ENCODE data around the gene ERMARD.

The ERMARD gene

DNA sequence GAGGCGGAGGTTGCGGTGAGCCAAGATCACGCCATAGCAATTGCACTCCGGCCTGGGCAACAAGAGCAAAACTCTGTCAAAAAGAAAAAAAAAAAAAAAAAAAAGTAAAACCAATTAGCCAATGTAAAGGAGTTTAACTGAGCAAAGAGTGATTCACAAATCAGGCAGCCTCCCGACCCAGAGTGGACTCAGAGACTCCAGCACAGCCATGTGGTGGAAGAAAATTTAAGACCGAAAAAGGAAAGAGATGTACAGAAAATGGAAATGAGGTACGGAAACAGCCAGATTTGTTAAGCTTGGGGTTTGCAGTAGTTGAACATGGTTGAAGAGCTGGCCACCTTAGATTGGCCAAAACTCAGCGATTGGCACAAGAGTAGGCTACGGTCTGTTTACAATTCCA is 51.4 kb downstream of the ERMARD start:
- DNase-seq (ENCODE audit: low spot score), result no peak

DNA sequence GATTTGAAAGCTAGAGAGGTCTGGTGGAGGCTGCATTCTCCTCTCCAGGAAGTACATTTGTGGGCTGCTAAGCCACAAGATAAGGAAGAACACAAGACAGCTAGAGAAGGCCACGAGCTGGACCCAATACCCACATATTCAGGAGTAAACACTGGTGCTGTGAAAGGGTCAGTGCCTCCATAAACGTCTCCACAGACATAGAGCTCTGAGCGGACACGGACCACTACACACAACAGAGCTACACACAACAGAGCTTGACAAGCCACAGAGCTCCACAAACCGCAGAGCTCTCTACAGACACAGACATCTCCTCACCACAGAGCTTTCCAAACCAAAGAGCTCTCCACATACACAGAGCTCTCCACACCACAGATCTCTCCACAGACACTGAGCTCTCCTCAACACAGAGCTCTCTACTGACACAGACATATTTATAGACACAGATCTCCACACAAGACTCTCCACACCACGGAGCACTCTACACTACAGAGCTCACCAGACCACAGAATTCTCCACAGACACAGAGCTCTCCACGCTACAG is 51.9 kb downstream of the ERMARD start:
- DNase-seq (ENCODE audit: low spot score), result no peak

DNA sequence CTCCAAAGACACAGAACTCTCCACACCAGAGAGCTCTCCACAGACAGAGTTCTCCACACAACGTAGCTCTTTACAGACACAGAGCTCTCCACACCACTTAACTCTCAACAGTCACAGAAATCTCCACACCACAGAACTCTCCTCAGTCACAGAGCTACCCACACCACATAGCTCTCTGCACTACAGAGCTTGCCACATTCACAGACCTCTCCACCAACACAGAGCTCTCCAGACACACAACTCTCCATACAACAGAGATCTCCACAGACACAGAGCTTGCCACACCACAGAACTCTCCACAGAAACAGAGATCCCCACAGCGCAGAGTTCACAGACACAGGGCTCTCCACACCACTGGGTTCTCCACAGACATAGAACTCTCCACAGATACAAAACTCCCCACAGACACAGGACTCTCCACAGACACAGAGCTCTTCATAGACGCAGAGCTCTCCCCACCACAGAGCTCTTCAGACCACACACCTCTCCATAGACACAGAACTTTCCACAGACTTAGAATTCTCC is 52.5 kb downstream of the ERMARD start:
- no peak for DNase-seq (ENCODE audit: low spot score)

DNA sequence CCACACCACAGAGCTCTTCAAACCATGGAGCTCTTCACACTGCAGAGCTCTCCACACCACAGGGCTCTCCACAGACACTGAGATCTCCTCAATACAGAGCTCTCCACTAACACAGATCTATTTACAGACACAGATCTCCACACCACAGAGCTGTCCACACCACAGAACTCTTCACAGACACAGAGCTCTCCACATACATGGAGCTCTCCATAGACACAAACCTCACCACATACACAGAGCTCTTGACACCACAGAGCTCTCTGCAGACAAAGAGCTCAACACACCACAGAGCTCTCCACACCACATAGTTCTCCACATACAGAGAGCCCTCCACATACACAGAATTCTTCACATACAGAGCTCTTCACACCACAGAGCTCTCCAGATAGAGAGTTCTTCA is 53.0 kb downstream of the ERMARD start:
- no peak for DNase-seq (ENCODE audit: low spot score)

DNA sequence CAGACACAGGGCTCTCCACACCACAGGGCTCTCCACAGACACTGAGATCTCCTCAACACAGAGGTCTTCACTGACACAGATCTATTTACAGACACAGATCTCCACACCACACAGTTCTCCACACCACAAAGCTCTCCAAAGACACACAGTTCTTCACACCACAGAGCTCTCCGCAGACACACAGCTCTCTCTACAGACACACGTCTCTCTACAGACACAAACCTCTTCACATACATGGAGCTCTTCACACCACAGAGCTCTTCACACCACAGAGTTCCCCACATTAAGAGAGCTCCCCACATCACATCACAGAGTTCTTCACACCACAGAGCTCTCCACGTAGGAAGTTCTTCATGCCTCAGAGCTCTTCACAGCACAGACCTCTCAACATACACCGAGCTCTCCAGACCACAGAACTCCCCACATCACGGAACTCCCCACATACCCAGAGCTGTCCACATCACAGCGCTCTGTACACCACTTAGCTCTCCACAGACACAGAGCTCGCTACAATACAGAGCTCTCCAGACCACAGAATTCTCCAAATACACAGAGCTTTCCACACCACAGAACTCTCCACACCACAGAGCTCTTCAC is 53.9 kb downstream of the ERMARD start:
- no peak for DNase-seq (ENCODE audit: low spot score)

DNA sequence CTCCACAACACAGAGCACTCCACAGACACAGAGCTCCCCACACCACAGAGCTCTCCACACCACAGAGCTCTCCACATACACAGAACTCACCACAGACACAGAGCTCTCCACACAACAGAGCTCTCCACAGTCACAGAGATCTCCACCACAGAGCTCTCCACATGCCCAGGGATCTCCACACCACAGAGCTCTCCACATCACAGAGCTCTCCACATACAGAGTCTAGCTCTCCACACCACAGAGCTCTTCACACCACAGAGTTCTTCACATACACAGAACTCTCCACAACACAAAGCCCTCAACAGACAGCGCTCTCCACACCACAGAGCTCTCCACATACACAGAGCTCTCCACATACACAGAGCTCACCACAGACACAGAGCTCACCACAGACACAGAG is 55.3 kb downstream of the ERMARD start:
- no peak for DNase-seq (ENCODE audit: low spot score)

DNA sequence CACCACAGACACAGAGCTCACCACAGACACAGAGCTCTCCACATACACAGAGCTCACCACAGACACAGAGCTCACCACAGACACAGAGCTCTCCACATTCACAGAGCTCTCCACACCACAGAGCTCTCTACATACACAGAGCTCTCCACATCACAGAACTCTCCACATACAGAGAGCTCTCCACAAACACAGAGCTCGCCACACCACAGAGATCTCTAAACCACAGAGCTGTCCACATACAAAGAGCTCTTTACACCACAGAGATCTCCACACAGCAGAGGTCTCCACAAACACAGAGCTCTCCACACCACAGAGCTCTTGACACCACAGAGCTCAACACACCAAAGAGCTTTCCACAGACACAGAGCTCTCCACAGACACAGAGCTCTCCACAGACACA is 55.8 kb downstream of the ERMARD start:
- no peak for DNase-seq (ENCODE audit: low spot score)

DNA sequence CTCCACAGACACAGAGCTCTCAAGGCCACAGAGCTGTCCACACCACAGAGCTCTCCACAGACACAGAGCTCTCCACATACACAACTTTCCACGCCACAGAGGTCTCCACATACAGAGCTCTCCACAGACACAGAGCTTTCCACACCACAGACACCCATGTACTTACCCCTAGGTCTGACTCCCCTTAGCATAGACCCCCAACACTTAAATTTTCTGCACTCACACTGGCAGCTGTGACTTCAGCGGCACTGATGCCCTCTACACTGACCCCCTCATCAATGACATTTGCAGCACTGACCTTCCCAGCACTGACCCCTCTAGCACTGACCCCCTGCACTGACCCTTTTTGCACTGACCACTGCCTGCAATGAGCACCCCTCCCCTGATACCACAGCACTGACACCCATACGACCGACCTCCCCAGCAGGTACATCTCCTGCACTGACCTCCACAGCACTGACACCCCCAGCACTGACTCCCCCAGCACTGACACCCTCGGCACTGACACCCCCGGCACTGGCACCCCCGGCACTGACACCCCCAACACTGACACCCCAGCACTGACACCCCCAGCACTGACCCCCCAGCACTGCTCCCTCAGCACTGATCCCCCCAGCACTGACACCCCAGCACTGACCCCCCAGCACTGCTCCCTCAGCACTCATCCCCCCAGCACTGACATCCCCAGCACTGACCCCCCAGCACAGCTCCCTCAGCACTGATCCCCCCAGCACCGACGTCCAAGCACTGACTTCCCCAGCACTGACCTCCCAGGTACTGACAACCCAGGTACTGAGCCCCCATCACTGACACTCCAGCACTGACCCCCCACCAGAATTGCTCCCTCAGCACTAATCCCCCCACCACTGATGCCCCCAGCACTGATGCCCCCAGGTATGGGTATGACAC is 56.5 kb downstream of the ERMARD start:
- DNase-seq (ENCODE audit: low spot score), result no peak

DNA sequence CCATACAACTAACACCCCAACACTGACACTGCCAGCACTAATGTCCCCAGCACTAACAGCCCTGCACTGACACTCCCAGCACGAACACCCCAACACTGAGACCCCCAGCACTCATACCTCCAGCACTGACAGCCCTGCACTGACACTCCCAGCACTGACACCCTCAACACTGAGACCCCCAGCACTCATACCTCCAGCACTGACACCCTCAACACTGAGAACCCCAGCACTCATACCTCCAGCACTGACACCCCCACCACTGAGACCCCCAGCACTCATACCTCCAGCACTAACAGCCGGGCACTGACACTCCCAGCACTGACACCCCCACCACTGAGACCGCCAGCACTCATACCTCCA is 57.2 kb downstream of the ERMARD start:
- DNase-seq (ENCODE audit: low spot score), result no peak

DNA sequence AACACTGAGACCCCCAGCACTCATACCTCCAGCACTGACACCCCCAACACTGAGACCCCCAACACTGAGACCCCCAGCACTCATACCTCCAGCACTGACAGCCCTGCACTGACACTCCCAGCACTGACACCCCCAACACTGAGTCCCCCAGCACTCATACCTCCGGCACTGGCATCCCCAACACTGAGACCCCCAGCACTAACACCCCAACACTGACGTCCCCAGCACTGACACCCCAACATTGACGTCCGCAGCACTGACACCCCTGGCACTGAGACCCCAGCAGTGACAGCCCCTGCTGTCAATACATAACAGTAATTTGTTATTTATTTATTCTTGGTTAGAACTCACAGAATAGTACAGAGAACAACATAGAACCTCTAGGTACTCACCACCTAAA is 58.0 kb downstream of the ERMARD start:
- DNase-seq (ENCODE audit: low spot score), result no peak

DNA sequence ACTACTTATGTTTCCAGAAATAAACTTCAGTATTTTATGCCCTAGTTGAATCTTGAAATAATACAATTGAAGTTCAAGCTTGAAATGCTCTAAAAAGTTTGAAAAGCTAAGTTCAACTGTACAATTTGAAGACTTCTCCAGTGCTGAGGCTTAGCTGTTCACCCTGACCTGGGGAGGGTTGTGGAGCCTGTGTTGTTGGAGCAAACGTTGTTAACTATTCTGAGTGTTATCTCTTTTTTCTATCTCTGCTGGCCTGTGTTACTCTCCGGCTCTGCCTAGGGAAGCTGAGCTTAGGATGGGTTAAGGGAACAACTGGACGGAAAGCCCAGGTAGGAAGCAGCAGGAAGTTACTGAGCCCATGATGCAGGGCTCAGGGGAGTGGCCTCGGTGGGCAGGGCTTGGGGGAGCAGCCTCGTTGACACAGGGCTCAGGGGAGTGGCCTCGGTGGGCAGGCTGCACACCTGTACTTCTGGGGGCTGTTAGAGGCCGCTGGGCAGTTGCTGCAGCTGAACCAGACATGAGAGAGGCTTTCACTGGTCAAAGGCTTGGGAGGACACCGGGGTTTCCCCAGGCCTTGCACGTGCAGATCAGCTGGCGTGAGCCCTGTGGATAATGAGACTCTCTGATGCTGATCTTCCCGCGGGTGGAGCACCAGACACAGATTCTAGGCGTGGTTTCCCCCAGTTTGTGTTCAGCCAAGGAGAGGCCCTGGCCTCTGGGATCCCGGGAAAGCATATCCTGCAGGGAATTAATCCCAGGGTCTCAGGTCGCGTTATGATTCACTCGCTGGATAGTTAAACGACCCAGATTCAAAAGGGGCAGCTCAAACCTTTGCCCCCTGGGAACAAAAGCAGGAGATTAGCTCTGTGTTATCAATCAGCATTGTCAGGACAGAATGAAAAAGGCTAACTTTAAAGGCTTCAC is 58.9 kb downstream of the ERMARD start:
- no peak for DNase-seq (ENCODE audit: low spot score)

DNA sequence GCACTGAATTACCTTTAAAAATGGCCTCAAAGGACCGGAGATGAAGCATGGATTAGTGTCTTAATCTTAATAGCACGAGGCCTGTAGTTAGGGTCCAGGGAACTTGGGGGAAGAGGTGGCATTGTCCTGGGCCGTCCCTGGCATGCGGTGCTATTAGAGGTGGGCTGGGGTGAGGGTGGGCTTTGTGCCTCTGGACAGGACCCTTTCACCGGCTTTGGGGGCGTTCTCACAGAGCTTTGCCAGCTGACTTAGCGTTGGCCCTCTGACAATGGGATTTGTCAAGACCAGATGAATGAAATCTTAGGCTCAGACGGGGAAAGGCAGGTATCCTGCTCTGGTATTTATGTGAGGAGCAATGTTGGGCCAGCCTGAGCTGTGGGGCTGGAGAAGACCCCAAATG is 59.6 kb downstream of the ERMARD start:
- DNase-seq (ENCODE audit: low spot score), result no peak

DNA sequence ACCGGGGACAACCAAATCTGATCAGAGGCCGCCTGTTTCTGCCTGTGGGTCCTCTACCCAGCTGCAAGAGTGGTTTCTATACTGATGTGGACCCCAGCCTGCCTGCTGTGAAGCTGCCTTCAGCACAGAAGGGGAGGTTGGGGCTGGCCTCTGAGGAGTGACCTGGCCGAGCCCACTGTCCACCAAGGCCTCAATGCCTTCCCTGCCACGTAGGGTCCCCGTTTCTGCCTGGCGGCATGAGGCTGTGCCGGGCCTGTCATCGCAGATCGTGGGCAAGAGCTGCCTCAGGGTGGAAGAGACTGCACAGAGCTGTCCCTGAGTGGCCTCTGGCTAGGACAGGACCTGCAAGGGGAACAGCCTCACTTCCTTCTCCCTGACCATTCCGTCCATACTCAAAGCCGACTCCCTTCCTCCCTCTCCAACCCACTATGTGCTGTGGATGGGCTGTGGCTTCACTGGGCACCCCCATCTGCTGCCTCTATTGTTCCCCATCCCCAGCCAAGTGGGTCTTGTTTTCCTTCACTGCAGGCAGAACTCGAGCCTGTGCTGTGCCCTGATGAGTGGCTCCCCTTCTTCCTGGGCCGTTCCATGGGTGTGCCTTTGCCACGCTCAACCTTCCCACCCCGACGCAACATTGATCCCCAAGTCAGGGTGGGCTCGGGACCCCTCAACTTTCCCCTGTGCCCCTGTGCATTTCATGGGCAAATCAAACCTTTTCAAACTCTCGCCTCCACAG is 60.3 kb downstream of the ERMARD start:
- DNase-seq (ENCODE audit: low spot score), result no peak

DNA sequence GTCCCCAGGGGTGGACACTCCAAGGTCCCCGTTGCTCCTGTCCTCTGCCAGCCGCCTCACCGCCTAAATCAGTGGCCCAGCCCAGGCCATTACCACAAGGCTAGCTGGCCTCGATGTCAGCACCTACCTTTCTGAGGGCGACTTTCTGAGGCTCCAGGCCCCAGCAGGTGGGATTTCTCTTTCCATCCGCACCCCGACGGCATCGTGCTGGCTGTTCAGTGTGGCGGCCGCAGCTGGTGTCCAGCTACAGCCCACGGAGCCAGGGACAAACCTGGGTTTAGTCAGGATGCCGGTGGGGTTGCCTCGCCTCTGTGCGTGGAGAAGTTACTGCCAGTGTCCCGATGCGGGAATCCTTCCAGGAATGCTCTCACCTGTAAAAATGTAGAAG is 60.8 kb downstream of the ERMARD start:
- no peak for DNase-seq (ENCODE audit: low spot score)

DNA sequence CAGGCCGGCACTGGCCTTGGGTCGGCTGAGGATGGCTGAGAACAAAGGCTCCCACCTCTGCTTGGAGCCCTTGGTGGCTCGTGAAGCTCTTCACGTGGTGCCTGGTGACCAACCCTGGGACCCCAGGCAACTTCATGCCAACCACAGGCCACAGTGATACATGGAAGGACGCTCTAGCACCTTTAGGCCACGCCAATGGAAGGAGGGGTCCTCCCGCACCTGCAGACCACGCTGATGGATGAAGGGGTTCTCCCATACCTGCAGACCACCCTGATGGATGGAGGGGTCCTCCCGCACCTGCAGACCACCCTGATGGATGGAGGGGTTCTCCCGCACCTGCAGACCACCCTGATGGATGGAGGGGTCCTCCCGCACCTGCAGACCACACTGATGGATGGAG is 62.5 kb downstream of the ERMARD start:
- DNase-seq (ENCODE audit: low spot score), result no peak

DNA sequence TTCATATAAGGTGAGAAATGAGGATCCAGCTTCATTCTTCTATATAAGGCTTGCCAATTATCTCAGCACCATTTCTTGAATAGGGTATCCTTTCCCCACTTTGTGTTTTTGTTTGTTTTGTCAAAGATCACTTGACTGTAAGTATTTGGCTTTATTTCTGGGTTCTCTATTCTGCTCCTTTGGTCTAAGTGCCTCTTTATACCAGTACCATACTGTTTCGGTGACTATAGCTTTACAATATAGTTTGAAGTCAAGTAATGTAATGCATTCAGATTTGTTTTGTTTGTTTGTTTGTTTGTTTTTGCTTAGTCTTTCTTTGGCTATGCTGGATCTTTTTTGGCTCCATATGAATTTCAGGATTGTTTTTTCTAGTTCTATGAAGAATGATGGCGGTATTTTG is 64.6 kb downstream of the ERMARD start:
- DNase-seq (ENCODE audit: low spot score), result no peak

DNA sequence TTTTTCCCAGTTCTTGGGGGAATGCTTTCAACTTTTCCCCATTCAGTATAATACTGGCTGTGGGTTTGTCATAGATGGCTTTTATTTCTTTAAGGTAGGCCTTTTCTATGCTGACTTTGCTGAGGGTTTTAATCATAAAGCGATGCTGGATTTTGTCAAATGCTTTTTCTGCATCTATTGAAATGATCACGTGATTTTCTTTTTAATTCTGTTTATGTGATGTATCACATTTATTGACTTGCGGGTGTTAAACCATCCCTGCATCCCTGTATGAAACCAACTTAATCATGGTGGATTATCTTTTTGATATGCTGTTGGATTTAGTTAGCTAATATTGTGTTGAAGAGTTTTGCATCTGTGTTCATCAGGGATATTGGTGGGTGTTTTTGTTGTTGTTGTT is 65.6 kb downstream of the ERMARD start:
- no peak for DNase-seq (ENCODE audit: low spot score)

DNA sequence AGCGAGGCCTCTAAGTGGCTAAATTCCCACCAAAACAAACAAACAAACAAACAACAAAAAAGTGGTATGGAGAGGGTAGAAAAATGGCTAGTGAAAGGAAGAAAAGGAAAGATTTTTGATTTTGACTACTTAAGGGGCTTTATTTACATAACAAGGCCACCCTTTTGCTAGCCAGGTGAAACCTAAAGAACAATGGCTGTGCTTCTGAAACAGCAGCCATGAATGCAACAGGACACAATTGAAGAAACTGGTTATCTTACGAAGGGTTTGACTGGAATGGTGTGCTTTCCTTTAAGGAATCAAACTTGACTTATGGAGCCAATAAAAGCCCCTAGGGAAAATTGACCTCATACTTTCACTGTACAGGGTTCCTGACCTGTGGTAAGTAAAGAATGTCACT is 68.9 kb downstream of the ERMARD start:
- DNase-seq (ENCODE audit: low spot score), result no peak

DNA sequence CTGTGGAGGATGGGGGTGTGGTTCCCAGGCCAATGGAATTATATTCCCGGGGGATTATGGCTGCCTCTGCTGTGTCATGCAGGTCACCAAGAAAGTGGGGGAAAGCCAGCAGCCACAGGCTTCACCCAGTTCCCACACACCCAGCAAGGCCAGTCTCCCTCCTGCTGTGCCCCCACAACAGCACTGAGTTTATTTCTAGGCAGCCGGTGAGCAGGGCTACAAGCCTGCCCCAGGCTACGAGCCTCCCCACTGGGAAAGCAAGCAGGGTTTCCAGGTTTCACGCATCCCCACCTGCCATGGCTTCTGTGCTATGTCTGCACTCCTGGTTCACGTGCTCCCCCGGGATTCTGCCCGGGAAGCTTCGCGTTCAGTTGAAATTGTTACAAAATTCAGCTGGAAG is 72.6 kb downstream of the ERMARD start:
- no peak for DNase-seq (ENCODE audit: low spot score)

DNA sequence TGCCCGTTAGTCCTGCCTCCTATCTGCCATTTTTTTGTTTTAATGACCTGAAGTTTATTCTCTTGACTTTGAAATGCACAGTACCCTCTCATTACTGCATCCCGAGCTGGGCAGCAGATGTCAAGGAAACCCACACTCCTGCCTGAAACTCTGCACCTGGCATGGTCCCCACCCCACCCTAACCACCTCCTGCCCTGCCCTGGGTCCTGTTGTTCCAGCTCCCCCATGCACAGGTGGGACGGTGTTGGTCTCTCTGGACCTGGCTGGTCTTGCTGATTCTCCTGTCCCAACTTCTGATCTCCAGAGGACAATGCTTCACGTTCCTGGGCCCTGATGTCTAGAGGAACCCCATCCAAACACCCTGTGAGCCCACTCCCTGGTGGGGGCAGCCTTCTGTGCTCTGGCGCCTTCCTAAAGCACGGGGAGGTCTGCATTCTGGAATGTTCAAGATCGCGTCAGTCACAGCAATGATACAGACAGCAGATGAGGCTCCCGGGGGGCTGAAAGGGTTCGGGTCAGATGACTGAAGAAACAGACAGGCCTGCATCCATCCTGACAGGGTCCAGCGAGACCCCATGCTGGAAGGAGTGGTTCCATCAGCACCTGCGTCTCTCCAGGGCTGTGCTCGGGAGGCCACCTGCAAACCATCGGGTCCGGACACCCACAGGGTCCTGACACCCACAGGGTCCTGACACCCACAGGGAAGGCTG is 73.6 kb downstream of the ERMARD start:
- no peak for DNase-seq (ENCODE audit: low spot score)
